K562 (cell line): ENCODE data around the gene PTPN14. TPM values are rescaled to one million over a fixed set of nuclear protein-coding genes. Genes with fewer than 3 reads are reported as not detected.

Experiments
- ATAC-seq: fragments of 200-7000 bp; cut with Tn5 transposase; 3 replicates; pipeline ENCODE4 v1.9.1; 2020; ENCODE audit warnings: moderate library complexity
- BruUV-seq: library from RNA; stranded (reverse); fragments of 400-500 nt; replicated peaks from 2 replicates; lab custom pipeline; 2021; lab: Mats Ljungman, UMichigan
- CTCF ChIA-PET: fragments of 300-600 bp; formaldehyde crosslinking; extraction: SDS; loops from one replicate; lab custom pipeline; 2021; ENCODE audit warnings: low intra/inter-chr PET ratio; lab: Yijun Ruan, JAX
- POLR2A ChIA-PET: fragments of 300-600, 350-650 bp; sonication (Branson Sonifier 250); formaldehyde crosslinking; extraction: SDS; loops from one replicate; lab custom pipeline; 2021; ENCODE audit warnings: antibody characterized with exemption, inconsistent platforms; lab: Yijun Ruan, JAX
- DNase-seq, 4 experiments: peaks; one replicate each; pipeline versions ENCODE4 v3.0.0 to v3.0.0-alpha.2; 2011 to 2018; ENCODE audit warnings: low spot score in 3 of 4, mixed read lengths in 3 of 4; ENCODE audit errors: extremely low read depth in 1 of 4
- FAIRE-seq: peaks from 2 replicates; lab custom pipeline; 2011; peaks lifted over from hg19 to GRCh38; lab: Jason Lieb, UNC
- H2AFZ ChIP-seq: 2 replicates; pipeline ENCODE4 v1.6.0; 2011; ENCODE audit warnings: low read depth, low read length, control low read depth, inconsistent platforms
- H3K27ac ChIP-seq: fragments of 200-600 bp; 3 replicates; pipeline ENCODE4 v1.8.0; 2011; ENCODE audit warnings: low read depth, mild to moderate bottlenecking, control low read depth, inconsistent platforms, low read length, moderate library complexity, mixed read lengths; ENCODE audit errors: extremely low read depth
- H3K27me3 ChIP-seq, 2 experiments: fragments of 300-600 bp in 1 of 2; 2 replicates in 1 of 2; 3 replicates in 1 of 2; pipeline versions ENCODE4 v1.6.0 to v1.8.0; 2011; ENCODE audit warnings: inconsistent platforms in 2 of 2, low read length in 2 of 2, mild to moderate bottlenecking in 1 of 2, mixed read lengths in 1 of 2, moderate library complexity in 1 of 2; ENCODE audit not compliant: control insufficient read depth in 2 of 2, insufficient read depth in 2 of 2
- H3K36me3 ChIP-seq: fragments of 300-600 bp; 3 replicates; pipeline ENCODE4 v1.8.0; 2011; ENCODE audit warnings: mild to moderate bottlenecking, low read length, inconsistent platforms; ENCODE audit not compliant: control insufficient read depth, insufficient read depth
- H3K4me1 ChIP-seq, 2 experiments: fragments of 200-600 bp in 1 of 2; replicated peaks in 1 of 2; 2 replicates in 1 of 2; 3 replicates in 1 of 2; pipeline versions ENCODE4 v1.5.1 to v1.8.0; 2011; ENCODE audit warnings: inconsistent platforms in 2 of 2, low read length in 2 of 2, mild to moderate bottlenecking in 1 of 2, mixed read lengths in 1 of 2, moderate library complexity in 1 of 2; ENCODE audit not compliant: control insufficient read depth in 2 of 2, insufficient read depth in 2 of 2
- H3K4me2 ChIP-seq: 2 replicates; pipeline ENCODE4 v1.6.1; 2011; ENCODE audit warnings: low read length, control low read depth, inconsistent platforms, mixed read lengths; ENCODE audit not compliant: insufficient read depth
- H3K4me3 ChIP-seq: fragments of 200-600 bp; sonication (generic), shearing (Covaris generic); 2 replicates; pipeline ENCODE4 v1.5.1; 2016; ENCODE audit warnings: control low read depth, inconsistent platforms
- H3K79me2 ChIP-seq: fragments of 200-600 bp; 3 replicates; pipeline ENCODE4 v1.8.0; 2011; ENCODE audit warnings: low read length, inconsistent platforms; ENCODE audit not compliant: control insufficient read depth, insufficient read depth
- H3K9ac ChIP-seq, 2 experiments: 2 replicates each; pipeline versions ENCODE4 v1.6.0 to v1.6.1; 2011; ENCODE audit warnings: low read depth in 2 of 2, low read length in 2 of 2, control low read depth in 1 of 2, inconsistent platforms in 1 of 2, mild to moderate bottlenecking in 1 of 2, mixed read lengths in 1 of 2; ENCODE audit not compliant: insufficient read depth in 1 of 2
- H3K9me1 ChIP-seq: one replicate; pipeline ENCODE4 v1.6.0; 2011; ENCODE audit warnings: inconsistent platforms, mild to moderate bottlenecking, low read length, moderate library complexity; ENCODE audit not compliant: control insufficient read depth, insufficient read depth
- H3K9me3 ChIP-seq: replicated peaks from 2 replicates; pipeline ENCODE4 v1.5.1; 2011; ENCODE audit warnings: low read depth, low read length, inconsistent platforms; ENCODE audit not compliant: control insufficient read depth, insufficient read depth
- H4K20me1 ChIP-seq: replicated peaks from 2 replicates; pipeline ENCODE4 v1.6.1; 2011; ENCODE audit warnings: low read length, inconsistent platforms, mixed read lengths; ENCODE audit not compliant: control insufficient read depth, insufficient read depth
- DIDO1 ChIP-seq: fragments of 450-650 bp; IDR thresholded peaks from 2 replicates; pipeline ENCODE4 v1.6.1; 2016; ENCODE audit warnings: low read depth, missing biosample characterization, missing genetic modification characterization
- ELF2 ChIP-seq: fragments of 250-450 bp; sonication (Bioruptor Pico); IDR thresholded peaks from 2 replicates; pipeline ENCODE4 v1.5.0; 2021; ENCODE audit warnings: mild to moderate bottlenecking
- POLR2AphosphoS5 ChIP-seq: IDR thresholded peaks from 2 replicates; pipeline ENCODE4 v1.6.1; 2011; ENCODE audit warnings: mild to moderate bottlenecking, low read depth, low read length, moderate library complexity; ENCODE audit not compliant: control insufficient read depth, insufficient read depth
- TARDBP ChIP-seq: fragments of 450-650 bp; IDR thresholded peaks from 2 replicates; pipeline ENCODE4 v1.6.1; 2016
- WGBS: fragments of 100-300 bp; shearing (Covaris generic); methylation state at CpG from one replicate; pipeline ENCODE4 v1.1.6; 2016; ENCODE audit warnings: low coverage, mixed read lengths; ENCODE audit not compliant: insufficient coverage; ENCODE audit errors: missing lambda C conversion rate; 5-methylcytosine and 5-hydroxymethylcytosine counted together
- in situ Hi-C: fragments of 300-500 bp; cut with MboI; formaldehyde crosslinking; loops from 4 replicates; pipeline ENCODE4 v1.15.0; 2018; ENCODE audit warnings: inconsistent platforms, mixed read lengths
- intact Hi-C: fragments of 100-400 bp; cut with micrococcal nuclease; formaldehyde crosslinking; loops from 2 replicates; pipeline ENCODE4 v1.14.2; 2022
- polyA plus RNA-seq, 8 experiments: library from polyadenylated mRNA; depleted of rRNA in 4 of 8; stranded (reverse) in 5 of 8; unstranded in 3 of 8; fragments of >200 nt; fragmentation: Nextera tagmentation in 2 of 8; fragmentation: Illumina TruSeq in 1 of 8; extraction: Ambion mirVana in 2 of 8; extraction: Trizol in 1 of 8; gene quantifications; 2 replicates each; pipeline versions ENCODE4 v1.2.1 to v1.2.3, GENCODE V29; 2011 to 2014; ENCODE audit warnings: inconsistent platforms in 1 of 8, missing spikeins in 1 of 8
- total RNA-seq, 7 experiments: library from RNA; depleted of rRNA in 6 of 7; stranded (reverse); fragments of >200 nt in 6 of 7; fragmentation: Illumina TruSeq in 2 of 7; extraction: Trizol in 2 of 7; gene quantifications; 2 replicates each; pipeline versions ENCODE4 v1.2.1 to v1.2.3, GENCODE V29; 2011 to 2021; ENCODE audit warnings: low replicate concordance in 1 of 7
- TF ChIP-seq, protein P1 (sequence below): fragments of 250-450 bp; sonication (Bioruptor Pico); IDR thresholded peaks from 2 replicates; pipeline ENCODE4 v1.8.0; 2021; ENCODE audit warnings: moderate library complexity, mild to moderate bottlenecking, inconsistent platforms
- TF ChIP-seq, protein P2 (sequence below): fragments of 200-800 bp; sonication (Bioruptor generic); IDR thresholded peaks from 2 replicates; pipeline ENCODE4 v1.6.1; 2016; ENCODE audit warnings: missing genetic modification characterization, missing compliant biosample characterization
- TF ChIP-seq, protein P3 (sequence below): fragments of 250-450 bp; sonication (Bioruptor Pico); IDR thresholded peaks from 2 replicates; pipeline ENCODE4 v1.4.0; 2020; ENCODE audit warnings: mild to moderate bottlenecking

Gene PTPN14
- total and polyA plus RNA-seq, 9 of the 15 experiments (the other 6 are each of a cell fraction or from before 2014, with no cell fraction given) = 0.01 to 0.29 (median 0.04) TPM; not detected in 6

DNA sequence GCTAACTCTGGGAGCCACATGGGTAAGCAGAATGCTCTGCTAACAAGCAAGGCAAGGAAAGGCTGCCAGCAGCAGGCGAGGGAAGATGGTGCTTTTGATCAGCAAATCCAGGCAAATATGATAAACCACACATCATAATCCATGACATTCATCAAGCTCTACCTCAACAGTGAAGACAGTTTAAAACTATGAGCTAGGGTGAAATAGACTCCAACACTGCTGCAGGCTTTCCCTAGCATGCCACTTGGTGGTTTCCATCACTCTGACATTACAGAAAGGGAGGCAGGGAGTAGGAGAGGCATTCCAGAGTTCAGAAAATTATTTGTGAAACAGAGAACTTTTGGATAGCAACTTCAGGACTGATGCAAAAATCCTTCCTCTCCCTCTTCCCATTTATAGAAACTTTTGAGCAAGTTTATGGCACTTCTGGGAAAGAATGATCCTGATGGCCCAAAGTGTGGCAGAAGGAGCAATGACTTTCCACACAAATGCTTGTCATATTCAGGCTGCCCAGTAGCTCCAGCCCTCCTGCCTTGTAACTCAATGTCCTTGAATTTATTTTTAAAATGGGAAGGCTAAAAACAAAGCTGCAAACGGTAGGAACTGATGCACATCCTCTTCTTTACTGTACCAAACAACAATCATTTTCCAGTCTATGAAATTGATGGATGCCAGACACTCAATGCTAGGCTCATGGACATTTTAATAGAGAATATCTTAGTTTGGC, 199.7 kb downstream of the PTPN14 start:
- Histone ChIP-seq H3K9me3 (no peaks in the 10 kb centered on the region), H4K20me1 (no peaks in the 10 kb centered on the region), H3K27ac (no peak overlapping the region), H3K9me1 (no peaks in the 10 kb centered on the region), H3K27me3 (peaks cover 13 to 20% of the 10 kb centered on the region in 2 experiments; a peak in 4 of 5 replicates), H3K4me2 (no peak overlapping the region), H3K4me1 (no peaks in the 10 kb centered on the region), H3K4me3 (no peak overlapping the region), H3K9ac (no peak overlapping the region), H3K36me3 (no peaks in the 10 kb centered on the region), H2AFZ (no peak overlapping the region), H3K79me2 (no peaks in the 10 kb centered on the region)
- BruUV-seq = no TSS peak
- TF ChIP-seq ELF2 (CRISPR knock-in tag) = no peak
- no peak for TF ChIP-seq DIDO1 (tag)
- no peak for TF ChIP-seq TARDBP
- no peak for TF ChIP-seq POLR2AphosphoS5
- TF ChIP-seq, protein P1, sequence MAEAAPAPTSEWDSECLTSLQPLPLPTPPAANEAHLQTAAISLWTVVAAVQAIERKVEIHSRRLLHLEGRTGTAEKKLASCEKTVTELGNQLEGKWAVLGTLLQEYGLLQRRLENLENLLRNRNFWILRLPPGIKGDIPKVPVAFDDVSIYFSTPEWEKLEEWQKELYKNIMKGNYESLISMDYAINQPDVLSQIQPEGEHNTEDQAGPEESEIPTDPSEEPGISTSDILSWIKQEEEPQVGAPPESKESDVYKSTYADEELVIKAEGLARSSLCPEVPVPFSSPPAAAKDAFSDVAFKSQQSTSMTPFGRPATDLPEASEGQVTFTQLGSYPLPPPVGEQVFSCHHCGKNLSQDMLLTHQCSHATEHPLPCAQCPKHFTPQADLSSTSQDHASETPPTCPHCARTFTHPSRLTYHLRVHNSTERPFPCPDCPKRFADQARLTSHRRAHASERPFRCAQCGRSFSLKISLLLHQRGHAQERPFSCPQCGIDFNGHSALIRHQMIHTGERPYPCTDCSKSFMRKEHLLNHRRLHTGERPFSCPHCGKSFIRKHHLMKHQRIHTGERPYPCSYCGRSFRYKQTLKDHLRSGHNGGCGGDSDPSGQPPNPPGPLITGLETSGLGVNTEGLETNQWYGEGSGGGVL (CRISPR knock-in tag) = no peak
- TF ChIP-seq, protein P2, sequence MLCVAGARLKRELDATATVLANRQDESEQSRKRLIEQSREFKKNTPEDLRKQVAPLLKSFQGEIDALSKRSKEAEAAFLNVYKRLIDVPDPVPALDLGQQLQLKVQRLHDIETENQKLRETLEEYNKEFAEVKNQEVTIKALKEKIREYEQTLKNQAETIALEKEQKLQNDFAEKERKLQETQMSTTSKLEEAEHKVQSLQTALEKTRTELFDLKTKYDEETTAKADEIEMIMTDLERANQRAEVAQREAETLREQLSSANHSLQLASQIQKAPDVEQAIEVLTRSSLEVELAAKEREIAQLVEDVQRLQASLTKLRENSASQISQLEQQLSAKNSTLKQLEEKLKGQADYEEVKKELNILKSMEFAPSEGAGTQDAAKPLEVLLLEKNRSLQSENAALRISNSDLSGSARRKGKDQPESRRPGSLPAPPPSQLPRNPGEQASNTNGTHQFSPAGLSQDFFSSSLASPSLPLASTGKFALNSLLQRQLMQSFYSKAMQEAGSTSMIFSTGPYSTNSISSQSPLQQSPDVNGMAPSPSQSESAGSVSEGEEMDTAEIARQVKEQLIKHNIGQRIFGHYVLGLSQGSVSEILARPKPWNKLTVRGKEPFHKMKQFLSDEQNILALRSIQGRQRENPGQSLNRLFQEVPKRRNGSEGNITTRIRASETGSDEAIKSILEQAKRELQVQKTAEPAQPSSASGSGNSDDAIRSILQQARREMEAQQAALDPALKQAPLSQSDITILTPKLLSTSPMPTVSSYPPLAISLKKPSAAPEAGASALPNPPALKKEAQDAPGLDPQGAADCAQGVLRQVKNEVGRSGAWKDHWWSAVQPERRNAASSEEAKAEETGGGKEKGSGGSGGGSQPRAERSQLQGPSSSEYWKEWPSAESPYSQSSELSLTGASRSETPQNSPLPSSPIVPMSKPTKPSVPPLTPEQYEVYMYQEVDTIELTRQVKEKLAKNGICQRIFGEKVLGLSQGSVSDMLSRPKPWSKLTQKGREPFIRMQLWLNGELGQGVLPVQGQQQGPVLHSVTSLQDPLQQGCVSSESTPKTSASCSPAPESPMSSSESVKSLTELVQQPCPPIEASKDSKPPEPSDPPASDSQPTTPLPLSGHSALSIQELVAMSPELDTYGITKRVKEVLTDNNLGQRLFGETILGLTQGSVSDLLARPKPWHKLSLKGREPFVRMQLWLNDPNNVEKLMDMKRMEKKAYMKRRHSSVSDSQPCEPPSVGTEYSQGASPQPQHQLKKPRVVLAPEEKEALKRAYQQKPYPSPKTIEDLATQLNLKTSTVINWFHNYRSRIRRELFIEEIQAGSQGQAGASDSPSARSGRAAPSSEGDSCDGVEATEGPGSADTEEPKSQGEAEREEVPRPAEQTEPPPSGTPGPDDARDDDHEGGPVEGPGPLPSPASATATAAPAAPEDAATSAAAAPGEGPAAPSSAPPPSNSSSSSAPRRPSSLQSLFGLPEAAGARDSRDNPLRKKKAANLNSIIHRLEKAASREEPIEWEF (CRISPR knock-in tag) = no peak
- TF ChIP-seq, protein P3, sequence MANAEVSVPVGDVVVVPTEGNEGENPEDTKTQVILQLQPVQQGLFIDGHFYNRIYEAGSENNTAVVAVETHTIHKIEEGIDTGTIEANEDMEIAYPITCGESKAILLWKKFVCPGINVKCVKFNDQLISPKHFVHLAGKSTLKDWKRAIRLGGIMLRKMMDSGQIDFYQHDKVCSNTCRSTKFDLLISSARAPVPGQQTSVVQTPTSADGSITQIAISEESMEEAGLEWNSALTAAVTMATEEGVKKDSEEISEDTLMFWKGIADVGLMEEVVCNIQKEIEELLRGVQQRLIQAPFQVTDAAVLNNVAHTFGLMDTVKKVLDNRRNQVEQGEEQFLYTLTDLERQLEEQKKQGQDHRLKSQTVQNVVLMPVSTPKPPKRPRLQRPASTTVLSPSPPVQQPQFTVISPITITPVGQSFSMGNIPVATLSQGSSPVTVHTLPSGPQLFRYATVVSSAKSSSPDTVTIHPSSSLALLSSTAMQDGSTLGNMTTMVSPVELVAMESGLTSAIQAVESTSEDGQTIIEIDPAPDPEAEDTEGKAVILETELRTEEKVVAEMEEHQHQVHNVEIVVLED = no peak
- intact Hi-C loops = no loop called here
- ChIA-PET POLR2A (interaction anchor here (1.0 kb wide), 1 partner anchor 16 kb away, joined by 3 read pairs; no protein-coding TSS in a partner anchor), CTCF (no interaction called here)
- WGBS = 4% methylated on average over 2 of the region's 2 CpGs
- FAIRE-seq (no peak), DNase-seq (no peak), ATAC-seq (no peak)
- in situ Hi-C loops = no loop called here
